Measurements from ENCODE around the gene VCPKMT.

VCPKMT gene

GRCh38 chr14:50116181-50116956 lies at the start of gene VCPKMT:
TSS of gene VCPKMT (minus strand) at chr14:50116572. CDS start at chr14:50116552, 20 bp downstream.
- DNase-seq, result peak; percentile 96

GRCh38 chr14:50156111-50156510 lies 39.7 kb upstream of the VCPKMT start:
- no peak for DNase-seq

- no peak for DNase-seq
Measured at GRCh38 chr14:50148799-50149198, 32.4 kb upstream of the VCPKMT start.

- no peak for DNase-seq
Measured at GRCh38 chr14:50139192-50139591, 22.8 kb upstream of the VCPKMT start.

GRCh38 chr14:50127802-50128201 lies 11.4 kb upstream of the VCPKMT start:
- DNase-seq, result no peak

- no peak for DNase-seq
Measured at GRCh38 chr14:50123062-50123461, 6.7 kb upstream of the VCPKMT start.

GRCh38 chr14:50122291-50122690 lies 5.9 kb upstream of the VCPKMT start:
- no peak for DNase-seq

- no peak for DNase-seq
Measured at GRCh38 chr14:50121486-50121885, 5.1 kb upstream of the VCPKMT start.

GRCh38 chr14:50117456-50117855 lies 1.1 kb upstream of the VCPKMT start:
- no peak for DNase-seq

GRCh38 chr14:50116966-50117365 lies 594 bp upstream of the VCPKMT start:
- no peak for DNase-seq

GRCh38 chr14:50113381-50114035 lies 2.9 kb downstream of the VCPKMT start:
- DNase-seq, result no peak

GRCh38 chr14:50110323-50111037 lies 5.9 kb downstream of the VCPKMT start:
- no peak for DNase-seq

- DNase-seq, result no peak
Measured at GRCh38 chr14:50109342-50109741, 7.0 kb downstream of the VCPKMT start.

- no peak for DNase-seq
Measured at GRCh38 chr14:50107850-50108249, 8.5 kb downstream of the VCPKMT start.

GRCh38 chr14:50106178-50106577 lies 10.2 kb downstream of the VCPKMT start:
- DNase-seq, result no peak

GRCh38 chr14:50103558-50103957 lies 12.8 kb downstream of the VCPKMT start:
- no peak for DNase-seq

- no peak for DNase-seq
Measured at GRCh38 chr14:50101417-50101816, 15.0 kb downstream of the VCPKMT start.

- DNase-seq, result no peak
Measured at GRCh38 chr14:50100805-50101204, 15.6 kb downstream of the VCPKMT start.

- DNase-seq, result no peak
Measured at GRCh38 chr14:50099335-50099734, 17.0 kb downstream of the VCPKMT start.

GRCh38 chr14:50095895-50096294 lies 20.5 kb downstream of the VCPKMT start:
- no peak for DNase-seq

- DNase-seq, result no peak
Measured at GRCh38 chr14:50094056-50094755, 22.2 kb downstream of the VCPKMT start.

GRCh38 chr14:50093496-50093895 lies 22.9 kb downstream of the VCPKMT start:
- DNase-seq, result no peak

GRCh38 chr14:50092006-50092555 lies 24.3 kb downstream of the VCPKMT start:
- no peak for DNase-seq
